ENCODE measurements around the gene SUSD6.
A peak's percentile ranks its signal among the peaks of the same experiment; 100 is the strongest.
"Not testable (repeated sequence)": the region's sequence is repeated elsewhere in the genome, so short reads cannot be mapped to it uniquely, and the experiment has no call there.

Gene SUSD6

DNA sequence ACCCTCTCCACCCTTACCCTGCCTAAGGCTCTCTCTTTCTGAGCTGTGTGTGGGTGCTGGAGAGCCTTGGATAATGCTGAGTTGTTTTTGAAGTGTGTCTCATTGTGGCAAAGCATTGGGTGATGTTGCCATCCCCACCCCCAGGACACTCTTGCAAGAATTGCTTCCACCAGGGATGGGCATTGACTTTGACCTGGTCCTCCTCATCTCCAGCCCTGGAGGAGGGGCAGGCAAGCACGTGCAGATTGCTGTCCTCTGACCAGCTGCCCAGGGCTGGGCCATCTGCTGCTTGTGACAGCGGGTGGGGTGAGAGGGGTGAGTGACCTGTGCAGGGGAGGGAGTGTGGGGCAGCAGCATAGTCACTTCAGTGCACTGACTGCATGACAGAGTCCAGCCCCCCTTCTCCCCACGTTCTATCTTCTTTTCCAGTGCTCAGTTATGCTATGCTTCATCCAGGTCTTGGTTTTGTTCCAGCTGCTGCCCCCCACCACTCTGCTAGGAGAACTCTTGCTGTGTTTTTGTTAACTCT, 26.2 kb downstream of the SUSD6 start:
- TF ChIP-seq POLR2A (IDR thresholded peaks at IDR 0.05; ENCODE audit: low read depth, low read length): no peak
- DNase-seq (ENCODE audit: insufficient read length, low spot score) (no peak), FAIRE-seq (no peak)

DNA sequence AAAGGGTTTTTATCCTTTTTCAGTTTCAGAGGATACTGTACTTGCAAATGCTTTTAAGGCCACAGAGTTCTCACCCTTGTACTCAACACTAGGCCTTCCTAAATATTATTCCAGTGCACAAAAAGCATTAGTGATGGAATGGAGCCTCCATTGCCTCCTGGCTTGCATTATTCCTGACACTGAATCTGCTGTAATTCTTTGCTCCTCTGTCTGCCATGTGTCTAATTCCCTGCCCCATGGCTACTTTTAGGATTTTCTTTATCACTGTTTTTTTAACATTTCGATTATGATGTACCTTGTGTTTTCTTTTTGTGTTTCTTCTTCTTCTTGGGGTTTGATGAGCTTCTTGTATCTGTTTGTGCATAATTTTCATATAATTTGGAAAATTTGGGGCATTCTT, 29.5 kb downstream of the SUSD6 start:
- no peak for TF ChIP-seq POLR2A (IDR thresholded peaks at IDR 0.05; ENCODE audit: low read depth, low read length)
- DNase-seq (ENCODE audit: insufficient read length, low spot score): no peak
- no peak for FAIRE-seq

DNA sequence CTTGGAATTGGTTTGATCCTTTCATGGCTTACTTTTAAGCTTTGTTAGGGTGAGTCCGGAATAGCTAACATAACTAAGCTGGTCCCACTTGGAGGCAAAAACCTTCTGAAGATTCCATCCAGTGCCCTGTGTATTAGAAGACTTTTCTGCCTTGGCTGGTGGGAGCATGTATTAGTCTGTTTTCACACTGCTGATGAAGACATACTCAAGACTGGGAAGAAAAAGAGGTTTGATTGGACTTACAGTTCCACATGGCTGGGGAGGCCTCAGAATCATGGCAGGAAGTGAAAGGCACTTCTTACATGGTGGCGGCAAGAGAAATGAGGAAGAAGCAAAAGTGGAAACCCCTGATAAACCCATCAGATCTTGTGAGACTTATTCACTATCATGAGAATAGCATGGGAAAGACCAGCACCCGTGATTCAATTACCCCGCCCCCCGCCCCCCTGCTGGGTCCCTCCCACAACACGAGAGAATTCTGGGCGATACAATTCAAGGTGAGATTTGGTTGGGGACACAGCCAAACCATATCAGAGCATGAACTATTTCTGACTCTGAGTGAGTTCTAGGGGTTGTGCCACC, 30.9 kb downstream of the SUSD6 start:
- not testable (repeated sequence) for DNase-seq (ENCODE audit: insufficient read length, low spot score); FAIRE-seq

DNA sequence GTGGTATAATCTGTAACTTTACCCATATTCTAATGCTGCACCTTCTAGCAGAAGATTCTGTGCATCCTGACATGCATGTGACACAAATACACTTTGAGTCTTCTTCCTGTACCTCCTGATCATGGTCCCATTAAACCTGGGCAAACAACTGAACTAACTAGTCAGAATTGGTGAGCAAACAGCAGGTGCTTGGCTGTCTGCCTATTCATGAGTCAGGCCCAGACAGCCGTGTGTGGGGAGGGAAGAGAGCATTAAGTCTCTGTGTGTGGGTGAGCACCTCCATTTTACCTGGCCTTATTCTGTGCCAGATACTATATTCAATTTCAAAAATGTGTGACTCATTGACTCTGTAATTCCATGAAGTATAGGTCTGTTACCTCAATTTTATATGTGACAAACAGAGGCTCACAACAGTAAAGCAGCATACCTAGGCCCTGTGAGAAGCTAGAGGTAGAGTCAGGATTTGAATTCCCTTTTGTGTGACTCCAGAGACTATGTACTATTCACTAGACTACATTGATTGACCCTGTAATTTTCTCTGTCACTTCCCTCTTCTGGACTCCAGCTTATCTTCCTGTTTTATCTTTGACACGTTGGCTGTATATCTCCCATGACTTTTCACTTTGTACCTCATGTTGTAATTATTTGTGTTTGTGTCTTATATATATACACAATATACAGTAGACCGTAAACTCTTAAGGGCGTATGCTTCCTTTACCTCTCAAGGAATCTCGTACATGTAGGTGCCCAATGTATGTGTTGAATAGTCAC, 32.2 kb downstream of the SUSD6 start:
- no peak for TF ChIP-seq POLR2A (IDR thresholded peaks at IDR 0.05; ENCODE audit: low read depth, low read length)
- DNase-seq (ENCODE audit: insufficient read length, low spot score): peak; percentile 38
- peak; percentile 89 for FAIRE-seq

DNA sequence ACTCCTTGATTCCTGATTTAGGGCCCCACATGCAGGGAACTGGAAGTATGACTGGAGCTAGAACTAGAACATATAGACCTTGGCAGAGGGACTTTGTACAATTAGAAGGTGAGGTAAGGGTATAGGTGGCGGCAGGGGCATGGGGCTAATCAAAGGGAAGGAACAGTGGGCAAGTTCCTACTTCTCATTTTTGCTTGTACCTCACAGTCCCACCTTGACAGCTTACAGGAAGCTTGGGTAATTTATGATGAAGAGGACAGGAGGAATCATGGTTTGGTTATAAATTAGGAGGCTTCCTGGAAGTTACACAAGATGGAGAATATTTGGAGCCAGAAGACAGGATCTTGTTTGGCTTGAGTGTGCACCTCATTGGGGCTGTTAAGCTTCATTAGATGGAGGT, 33.4 kb downstream of the SUSD6 start:
- FAIRE-seq (no peak), DNase-seq (ENCODE audit: insufficient read length, low spot score) (no peak)
- no peak for TF ChIP-seq POLR2A (IDR thresholded peaks at IDR 0.05; ENCODE audit: low read depth, low read length)

DNA sequence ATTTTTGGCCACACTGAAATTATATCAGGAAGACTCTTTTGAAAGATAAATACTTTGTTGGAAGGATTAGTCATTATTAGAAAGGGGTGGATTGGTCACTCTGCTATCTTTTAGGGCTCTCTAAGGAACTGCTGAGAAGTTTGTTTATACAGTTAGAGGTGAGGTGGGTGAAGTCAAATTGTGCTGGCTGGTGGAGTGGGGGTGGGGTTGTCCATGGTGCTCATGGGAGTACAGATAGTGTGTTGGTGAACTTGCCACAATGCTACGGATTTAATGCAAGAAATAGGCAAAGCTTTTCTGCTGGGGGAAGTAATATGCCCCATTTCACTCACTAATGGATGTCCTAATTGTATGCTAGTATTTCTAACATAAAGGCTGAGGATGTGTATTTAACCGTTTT, 35.8 kb downstream of the SUSD6 start:
- no peak for DNase-seq (ENCODE audit: insufficient read length, low spot score)
- no peak for FAIRE-seq
- no peak for TF ChIP-seq POLR2A (IDR thresholded peaks at IDR 0.05; ENCODE audit: low read depth, low read length)

DNA sequence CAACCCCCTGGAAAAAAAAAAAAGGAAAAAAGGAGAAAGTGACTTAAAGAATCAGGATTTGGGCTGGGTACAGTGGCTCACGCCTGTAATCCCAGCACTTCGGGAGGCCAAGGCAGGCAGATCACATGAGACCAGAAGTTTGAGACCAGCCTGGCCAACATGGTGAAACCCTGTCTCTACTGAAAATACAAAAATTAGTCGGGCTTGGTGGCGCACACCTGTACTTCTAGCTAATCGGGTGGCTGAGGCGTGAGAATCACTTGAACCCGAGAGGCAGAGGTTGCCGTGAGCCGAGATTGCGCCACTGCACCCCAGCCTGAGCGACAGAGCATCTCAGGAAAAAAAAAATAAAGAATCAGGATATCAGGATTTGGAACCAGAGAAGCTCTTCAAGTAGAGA, 36.2 kb downstream of the SUSD6 start:
- FAIRE-seq: not testable (repeated sequence)

DNA sequence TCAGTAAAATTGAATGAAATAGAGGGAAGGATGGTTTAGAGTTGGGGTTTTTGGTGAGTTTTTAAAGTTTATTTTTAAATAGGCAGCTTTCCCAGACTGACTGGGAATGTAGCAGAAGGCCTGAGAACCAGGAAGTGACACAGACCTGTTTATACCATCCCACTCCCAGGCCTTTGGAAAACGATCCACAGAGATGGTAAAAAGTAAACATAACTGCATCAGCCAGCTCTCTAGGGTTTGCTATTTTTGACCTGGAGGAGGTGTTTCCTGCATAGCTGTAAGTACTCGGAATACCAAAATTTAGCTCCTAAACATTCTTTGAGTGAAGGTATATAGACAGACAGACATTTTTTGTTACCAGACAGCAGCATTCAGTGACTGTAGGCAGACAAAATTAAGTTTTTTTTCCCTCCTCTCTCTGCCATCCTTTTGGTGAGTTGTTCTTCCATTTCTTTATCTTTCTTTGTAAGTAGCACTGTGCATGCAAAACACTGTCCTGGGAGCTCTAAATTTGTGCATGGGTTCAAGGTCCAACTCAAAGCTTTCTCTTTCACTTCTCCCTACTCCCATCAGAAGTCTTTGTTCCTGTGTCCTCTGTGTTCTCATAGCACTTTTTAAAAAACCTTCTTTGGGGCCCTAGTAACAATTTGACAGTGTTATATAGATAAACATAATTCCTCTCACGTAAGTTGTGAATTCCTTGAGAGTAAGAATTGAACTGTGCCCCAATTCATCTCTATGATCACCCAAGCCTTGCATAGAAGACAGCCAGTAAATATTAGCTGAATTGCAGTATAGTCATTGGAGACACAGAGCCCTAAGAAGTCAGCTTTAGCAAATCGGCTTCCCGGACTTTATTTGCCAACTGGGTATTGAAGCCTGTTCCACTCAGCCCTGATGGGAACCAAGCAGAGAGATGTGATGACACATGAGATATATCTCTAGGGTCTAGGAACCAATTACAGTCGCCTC, 37.4 kb downstream of the SUSD6 start:
- FAIRE-seq (no peak), DNase-seq (ENCODE audit: insufficient read length, low spot score) (no peak)
- TF ChIP-seq POLR2A (IDR thresholded peaks at IDR 0.05; ENCODE audit: low read depth, low read length): no peak

More for the DNA sequence above, 36.2 kb downstream of the SUSD6 start:
- DNase-seq (ENCODE audit: insufficient read length, low spot score): not testable (repeated sequence)

DNA sequence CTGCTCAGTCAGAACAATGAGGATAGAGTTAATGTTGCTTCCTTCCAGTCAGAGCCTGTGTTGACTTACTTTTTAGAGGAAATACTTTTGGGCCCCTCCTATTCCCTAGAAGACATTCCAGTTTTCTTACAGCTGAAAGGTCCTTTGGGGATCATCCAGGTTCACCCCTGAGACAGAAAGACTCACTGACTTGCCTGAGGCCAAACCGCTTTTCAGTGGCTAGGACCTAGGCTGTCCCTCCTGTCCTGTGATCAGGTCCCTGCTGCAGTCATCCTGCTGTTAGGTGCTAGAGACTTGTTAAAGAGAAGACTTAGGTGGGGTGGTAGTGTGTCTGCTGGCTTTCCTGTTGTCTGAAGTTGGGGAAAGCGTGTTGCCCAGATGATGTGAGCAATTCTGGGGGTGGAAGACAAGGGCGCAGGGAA, 39.6 kb downstream of the SUSD6 start:
- no peak for TF ChIP-seq POLR2A (IDR thresholded peaks at IDR 0.05; ENCODE audit: low read depth, low read length)
- DNase-seq (ENCODE audit: insufficient read length, low spot score) (no peak), FAIRE-seq (no peak)

DNA sequence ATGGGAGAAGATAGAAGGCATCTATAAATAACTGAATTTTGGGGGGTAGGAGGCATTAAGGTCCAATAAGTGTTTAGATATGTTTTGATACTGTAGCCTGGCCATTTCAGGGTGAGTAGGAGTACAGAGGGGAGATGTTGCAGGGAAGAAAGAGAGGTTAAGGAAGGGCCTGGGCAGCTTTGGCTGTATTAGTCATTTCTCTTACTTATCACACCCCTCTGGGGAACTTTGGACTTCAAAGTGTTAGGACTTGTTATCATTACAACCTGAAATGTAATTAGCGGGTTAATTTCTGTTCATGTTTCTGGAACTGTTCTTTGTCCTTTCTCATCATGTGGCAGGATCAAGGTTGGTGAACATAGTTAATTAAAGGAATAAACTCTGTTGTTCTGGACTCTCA, 40.3 kb downstream of the SUSD6 start:
- TF ChIP-seq POLR2A (IDR thresholded peaks at IDR 0.05; ENCODE audit: low read depth, low read length): no peak
- FAIRE-seq (no peak), DNase-seq (ENCODE audit: insufficient read length, low spot score) (no peak)

DNA sequence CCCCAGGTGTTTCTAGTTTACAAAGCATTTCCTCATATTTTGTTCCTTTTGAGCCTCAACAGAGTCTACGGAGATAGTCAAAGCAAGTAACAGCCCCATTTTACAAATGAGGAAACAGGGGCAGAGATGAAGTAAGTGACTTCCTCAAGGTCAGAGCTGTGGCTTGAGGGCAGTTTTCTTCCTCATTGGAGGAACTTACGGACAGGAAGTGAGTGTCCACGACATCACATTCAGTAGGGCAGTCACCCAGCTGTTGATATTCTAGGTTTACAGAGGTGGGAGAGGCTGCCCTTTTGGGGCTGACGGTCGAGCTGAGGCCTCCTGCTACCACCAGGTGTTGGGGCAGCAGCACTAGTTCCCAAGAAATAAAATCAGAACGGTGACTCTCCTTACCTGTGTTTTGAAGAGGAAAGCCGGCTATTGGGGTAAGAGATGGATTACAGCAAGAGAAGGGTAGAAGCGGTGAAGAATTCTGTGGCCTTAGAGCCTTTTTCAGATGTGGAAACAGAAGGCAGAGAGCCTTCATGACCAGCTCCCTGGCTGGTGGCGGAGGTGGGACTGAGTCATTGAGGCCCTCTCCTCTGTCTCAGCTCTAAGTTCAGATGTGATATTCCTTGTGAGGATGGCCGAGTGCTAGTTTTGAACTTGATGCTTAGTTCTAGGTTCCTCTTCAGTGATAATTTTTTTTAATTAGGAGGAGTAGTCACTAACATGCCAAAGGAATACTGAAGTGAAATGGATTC, 41.7 kb downstream of the SUSD6 start:
- no peak for TF ChIP-seq POLR2A (IDR thresholded peaks at IDR 0.05; ENCODE audit: low read depth, low read length)
- DNase-seq (ENCODE audit: insufficient read length, low spot score): no peak
- no peak for FAIRE-seq

DNA sequence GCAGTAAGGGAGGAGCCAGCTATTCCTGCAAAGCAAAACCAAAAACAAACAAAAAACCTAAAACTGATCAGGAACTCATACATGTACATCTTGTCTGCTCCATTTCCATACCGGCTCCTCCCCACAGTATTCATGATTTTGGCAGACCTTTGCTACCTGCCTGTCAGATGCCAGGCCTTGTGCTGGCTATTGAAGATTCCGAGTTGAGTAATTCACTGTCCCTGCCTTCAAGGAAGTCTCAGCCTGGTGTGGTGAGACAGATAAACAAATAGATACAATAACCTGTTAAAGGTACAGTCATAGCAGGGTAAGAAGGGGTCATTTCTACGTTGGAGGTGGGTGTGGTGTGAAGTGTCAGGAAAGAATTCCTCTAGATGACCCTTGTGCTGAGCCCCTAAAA, 42.7 kb downstream of the SUSD6 start:
- no peak for FAIRE-seq
- no peak for DNase-seq (ENCODE audit: insufficient read length, low spot score)
- no peak for TF ChIP-seq POLR2A (IDR thresholded peaks at IDR 0.05; ENCODE audit: low read depth, low read length)

DNA sequence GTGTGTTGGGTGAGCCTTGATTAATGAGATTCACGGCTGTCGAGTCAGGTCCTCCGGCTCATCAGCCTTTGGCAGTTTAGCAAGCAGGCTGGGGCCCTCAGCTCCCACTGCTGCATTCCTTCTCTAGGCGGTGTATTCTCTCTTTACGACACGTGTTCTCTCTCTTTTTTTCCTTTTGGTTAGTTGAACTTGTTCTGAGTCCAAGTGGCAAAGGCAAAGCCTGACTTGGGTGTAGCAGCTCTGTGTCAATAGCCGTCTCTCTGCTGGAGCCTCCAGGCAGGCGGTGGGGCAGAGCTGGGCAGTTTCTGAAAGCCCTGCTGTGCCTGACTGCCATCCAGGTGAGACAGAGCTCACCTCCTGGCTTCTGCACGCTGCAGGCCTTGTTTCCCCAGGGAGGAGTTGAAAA, 46.6 kb downstream of the SUSD6 start:
- TF ChIP-seq POLR2A (IDR thresholded peaks at IDR 0.05; ENCODE audit: low read depth, low read length): no peak
- FAIRE-seq: no peak
- no peak for DNase-seq (ENCODE audit: insufficient read length, low spot score)

Measured in H54 (cell line).